Adrenal gland (tissue), 12 donors: ENCODE results near the gene ARFIP2. TPM values are rescaled to one million over a fixed set of nuclear protein-coding genes. Genes with fewer than 3 reads are reported as not detected.

ENCODE experiments used
- DNase-seq, 7 donors: peaks; one replicate each; pipeline ENCODE4 v3.0.0-alpha.2; 2019 to 2020
- H3K27ac ChIP-seq, 5 donors: fragments of 200-600 bp; sonication (generic) in 4 of 5; 1 replicate in 3 of 5; 2 replicates in 2 of 5; pipeline versions ENCODE4 v1.5.1 to v1.8.0; 2016 to 2020; ENCODE audit warnings: mild to moderate bottlenecking in 1 of 5
- H3K27me3 ChIP-seq: fragments of 200-600 bp; 2 replicates; pipeline ENCODE4 v1.8.0; 2021
- H3K36me3 ChIP-seq, 2 donors: fragments of 200-600 bp; replicated peaks in 1 of 2; 1 replicate in 1 of 2; 2 replicates in 1 of 2; pipeline versions ENCODE4 v1.5.1 to v1.8.0; 2018 to 2022
- H3K4me1 ChIP-seq, 2 donors: fragments of 200-600 bp; replicated peaks in 1 of 2; 1 replicate in 1 of 2; 2 replicates in 1 of 2; pipeline versions ENCODE4 v1.5.1 to v1.8.0; 2018 to 2021
- H3K4me3 ChIP-seq, 4 donors: fragments of 200-600 bp; sonication (generic) in 3 of 4; one replicate each; pipeline ENCODE4 v1.5.1; 2016 to 2018
- H3K9me3 ChIP-seq, 3 donors: fragments of 200-600 bp; sonication (generic) in 1 of 3; replicated peaks in 1 of 3; 1 replicate in 2 of 3; 2 replicates in 1 of 3; pipeline versions ENCODE4 v1.5.1 to v1.8.0; 2016 to 2021
- POLR2A ChIP-seq, 2 donors: fragments of 450-650 bp; IDR thresholded peaks; one replicate each; pipeline ENCODE4 v1.6.1; 2017; ENCODE audit warnings: antibody characterized with exemption in 2 of 2, mild to moderate bottlenecking in 2 of 2, moderate library complexity in 1 of 2
- WGBS, 4 donors: extraction: QIAGEN DNeasy Blood & Tissue Kit in 2 of 4; methylation state at CpG; one replicate each; pipeline versions ENCODE4 v1.1.5 to v1.1.7; 2013 to 2017; 5-methylcytosine and 5-hydroxymethylcytosine counted together
- intact Hi-C, 2 donors: fragments of 100-400 bp; cut with DNase I; formaldehyde crosslinking; loops; one replicate each; pipeline versions ENCODE4 v1.14.1 to v1.15.0; 2022 to 2023
- polyA plus RNA-seq, 3 donors: library from polyadenylated mRNA; stranded (reverse); fragments of 200-250 nt in 2 of 3; fragments of 350-450 nt in 1 of 3; fragmentation: Illumina TruSeq in 1 of 3; extraction: RNeasy Lipid Tissue Mini Kit (QIAGEN cat#74804) in 1 of 3; gene quantifications; one replicate each; pipeline ENCODE4 v1.2.3, GENCODE V29; 2013 to 2014
- total RNA-seq, 9 donors: library from RNA; depleted of rRNA in 4 of 9; stranded (reverse); fragments of >200 nt in 4 of 9; fragments of 120-200 nt in 1 of 9; fragmentation: NEBNext Ultra II Directional in 1 of 9; extraction: Animal tissue kit (Norgen Biotek cat#: 25700) in 1 of 9; gene quantifications; one replicate each; pipeline versions ENCODE4 v1.1.0 to v1.2.4, GENCODE V29; 2013 to 2023
- TF ChIP-seq, protein P1 (sequence below), 6 experiments: fragments of 450-650 bp in 4 of 6; fragments of 200-600 bp in 2 of 6; sonication (generic) in 1 of 6; IDR thresholded peaks; 1 replicate in 5 of 6; 2 replicates in 1 of 6; pipeline versions ENCODE4 v1.5.1 to v1.8.0; 2016 to 2021; ENCODE audit warnings: antibody characterized with exemption in 6 of 6, mild to moderate bottlenecking in 2 of 6, moderate library complexity in 1 of 6
- donor health status: healthy with polysubstance abuse.
- donor health status: Bipolar disorder and iron deficiency.
- donor health status: DM: yes; HTN: yes; CAD: no.
- donor health status: DM: no; HTN: no; CAD: no.
- donor health status: DM: no; HTN: no; CAD: no.
- donor health status: DM: yes; HTN: yes; CAD: no.

Gene ARFIP2
- total and polyA plus RNA-seq, 12 donors = 47.4 to 108 (median 59.2) TPM

DNA sequence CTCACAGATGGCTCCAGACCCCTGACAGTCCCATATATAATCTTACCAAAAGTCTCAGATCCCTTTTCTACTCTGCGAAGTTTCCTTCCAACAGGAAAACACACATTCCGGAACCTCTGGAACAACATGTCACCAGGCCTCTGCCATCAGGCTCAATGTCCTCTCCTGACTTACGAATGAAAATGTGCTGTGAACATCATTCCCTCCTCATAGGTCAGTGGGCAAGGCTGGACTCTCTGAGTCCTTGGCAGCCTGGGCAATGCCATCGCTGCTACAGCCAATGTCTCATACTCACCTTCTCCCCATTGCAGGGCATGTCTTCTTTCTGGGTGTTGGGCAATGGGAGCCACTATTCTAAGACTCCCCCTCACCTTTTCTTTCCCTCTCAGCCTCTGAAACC is 38.7 kb downstream of the ARFIP2 start:
- Histone ChIP-seq H3K9me3 (no peaks in the 10 kb centered on the region), H3K4me3 (no peak overlapping the region), H3K27ac (no peak overlapping the region), H3K27me3 (no peaks in the 10 kb centered on the region), H3K4me1 (no peaks in the 10 kb centered on the region), H3K36me3 (peaks cover 0 to 1% of the 10 kb centered on the region in 2 donors)
- 81 to 91% (median 84%) methylated on average over 4 of the region's 4 CpGs for WGBS, 4 donors
- TF ChIP-seq, protein P1, sequence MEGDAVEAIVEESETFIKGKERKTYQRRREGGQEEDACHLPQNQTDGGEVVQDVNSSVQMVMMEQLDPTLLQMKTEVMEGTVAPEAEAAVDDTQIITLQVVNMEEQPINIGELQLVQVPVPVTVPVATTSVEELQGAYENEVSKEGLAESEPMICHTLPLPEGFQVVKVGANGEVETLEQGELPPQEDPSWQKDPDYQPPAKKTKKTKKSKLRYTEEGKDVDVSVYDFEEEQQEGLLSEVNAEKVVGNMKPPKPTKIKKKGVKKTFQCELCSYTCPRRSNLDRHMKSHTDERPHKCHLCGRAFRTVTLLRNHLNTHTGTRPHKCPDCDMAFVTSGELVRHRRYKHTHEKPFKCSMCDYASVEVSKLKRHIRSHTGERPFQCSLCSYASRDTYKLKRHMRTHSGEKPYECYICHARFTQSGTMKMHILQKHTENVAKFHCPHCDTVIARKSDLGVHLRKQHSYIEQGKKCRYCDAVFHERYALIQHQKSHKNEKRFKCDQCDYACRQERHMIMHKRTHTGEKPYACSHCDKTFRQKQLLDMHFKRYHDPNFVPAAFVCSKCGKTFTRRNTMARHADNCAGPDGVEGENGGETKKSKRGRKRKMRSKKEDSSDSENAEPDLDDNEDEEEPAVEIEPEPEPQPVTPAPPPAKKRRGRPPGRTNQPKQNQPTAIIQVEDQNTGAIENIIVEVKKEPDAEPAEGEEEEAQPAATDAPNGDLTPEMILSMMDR (IDR thresholded peaks at IDR 0.05) = no peak
- no peak for TF ChIP-seq POLR2A (IDR thresholded peaks at IDR 0.05)
- intact Hi-C loops = loop anchor here in 1 of 2 donors (2.0 kb wide), 1 partner anchor 64 kb away; no protein-coding TSS in a partner anchor
- DNase-seq = no peak

DNA sequence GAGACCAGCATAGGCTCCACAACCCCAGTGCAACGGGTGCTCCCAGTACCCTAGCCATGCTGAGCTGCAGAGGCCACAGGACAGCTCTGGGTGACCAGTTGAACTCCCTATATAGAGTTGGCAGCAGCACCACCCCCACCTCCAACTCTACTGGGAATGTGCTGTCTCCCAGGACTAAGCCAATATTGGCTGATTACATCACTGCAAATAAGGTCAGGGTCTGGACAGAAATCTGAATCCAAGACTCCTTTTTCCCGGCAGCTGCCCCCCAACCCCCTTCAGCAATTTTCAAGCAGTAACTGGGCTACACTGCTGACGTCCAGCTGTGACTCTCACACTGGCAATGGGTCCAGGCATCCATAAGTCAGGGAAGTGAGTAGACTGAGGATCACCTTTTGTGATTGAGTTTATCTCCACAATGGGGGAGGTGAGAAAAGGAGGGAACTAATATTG is 40.2 kb downstream of the ARFIP2 start, which contains the start of gene HPX:
Gene HPX (minus strand): TSS at position 82 of the 453 bp plus-strand sequence. CDS start 24 bp downstream, at position 58.
- intact Hi-C loops = no loop called here
- H3K36me3 ChIP-seq = no peaks in the 10 kb centered on the region
- H3K4me3 ChIP-seq = no peak within 1 kb of the TSS
- TF ChIP-seq, protein P1 (IDR thresholded peaks at IDR 0.05) = no peak
- TF ChIP-seq POLR2A (IDR thresholded peaks at IDR 0.05) = no peak
- peak in 1 of 7 donors; percentile 13 for DNase-seq
- H3K4me1 ChIP-seq = no peaks in the 10 kb centered on the region
- H3K27me3 ChIP-seq = no peaks in the 10 kb centered on the region
- no peaks in the 10 kb centered on the region for H3K9me3 ChIP-seq
- WGBS, 4 donors = 54 to 71% (median 61%) methylated on average over 3 of the region's 3 CpGs
- H3K27ac ChIP-seq = no peak within 1 kb of the TSS

GRCh38 chr11:6438979-6439571 is 42.1 kb downstream of the ARFIP2 start:
- peak; percentile 39 to 78 (median 61) for DNase-seq
- Histone ChIP-seq H3K27me3 (no peaks in the 10 kb centered on the region), H3K27ac (no peak overlapping the region), H3K4me1 (no peaks in the 10 kb centered on the region), H3K36me3 (no peaks in the 10 kb centered on the region), H3K4me3 (no peak overlapping the region), H3K9me3 (no peaks in the 10 kb centered on the region)
- intact Hi-C loops = no loop called here
- TF ChIP-seq POLR2A (IDR thresholded peaks at IDR 0.05) = no peak
- TF ChIP-seq, protein P1 (IDR thresholded peaks at IDR 0.05) = peak; percentile 59 to 69 (median 66)
- 0 to 8% (median 6%) methylated on average over 1 of the region's 1 CpG for WGBS, 4 donors

- 59 to 68% (median 63%) methylated on average over 3 of the region's 3 CpGs for WGBS, 4 donors
These were observed 43.1 kb downstream of the ARFIP2 start for GRCh38 chr11:6437993-6438392.

More at GRCh38 chr11:6437993-6438392, 43.1 kb downstream of the ARFIP2 start:
- no peak for TF ChIP-seq POLR2A (IDR thresholded peaks at IDR 0.05)
- TF ChIP-seq, protein P1 (IDR thresholded peaks at IDR 0.05) = no peak
- Histone ChIP-seq H3K4me3 (no peak overlapping the region), H3K4me1 (no peaks in the 10 kb centered on the region), H3K27ac (no peak overlapping the region), H3K27me3 (no peaks in the 10 kb centered on the region), H3K9me3 (no peaks in the 10 kb centered on the region), H3K36me3 (no peaks in the 10 kb centered on the region)
- intact Hi-C loops = no loop called here
- DNase-seq = peak in 2 of 7 donors; percentile 3 to 17
